Measurements from ENCODE around the gene C16orf96.

Gene C16orf96

DNA sequence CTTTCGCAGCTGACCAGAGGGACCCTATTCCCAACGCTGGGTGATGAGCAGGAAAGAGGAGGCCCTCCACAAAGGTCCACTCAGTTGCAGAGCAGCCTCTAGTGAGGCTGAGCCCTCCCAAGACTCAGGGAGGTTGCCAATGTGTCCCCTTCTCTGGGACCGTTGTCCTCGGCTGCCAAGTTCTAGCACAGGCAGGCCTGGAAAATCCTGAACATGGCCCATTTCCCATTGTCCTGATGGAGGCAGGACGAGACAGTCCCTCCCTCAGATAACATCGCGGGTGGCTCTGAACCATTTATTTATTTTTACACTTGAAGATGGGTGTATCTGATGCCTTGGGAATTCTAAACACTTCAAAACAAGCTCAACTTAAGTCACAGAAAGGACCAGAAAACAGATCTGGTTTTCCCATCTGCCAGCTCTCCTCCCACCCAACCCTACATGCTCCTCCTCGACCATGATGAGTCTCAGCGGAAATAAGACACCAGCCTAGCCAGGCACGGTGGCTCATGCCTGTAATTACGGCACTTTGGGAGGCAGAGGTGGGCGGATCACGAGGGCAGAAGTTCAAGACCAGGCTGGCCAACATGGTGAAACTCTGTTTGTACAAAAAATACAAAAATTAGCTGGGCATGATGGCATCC, 30.4 kb upstream of the C16orf96 start:
- no peak for DNase-seq

DNA sequence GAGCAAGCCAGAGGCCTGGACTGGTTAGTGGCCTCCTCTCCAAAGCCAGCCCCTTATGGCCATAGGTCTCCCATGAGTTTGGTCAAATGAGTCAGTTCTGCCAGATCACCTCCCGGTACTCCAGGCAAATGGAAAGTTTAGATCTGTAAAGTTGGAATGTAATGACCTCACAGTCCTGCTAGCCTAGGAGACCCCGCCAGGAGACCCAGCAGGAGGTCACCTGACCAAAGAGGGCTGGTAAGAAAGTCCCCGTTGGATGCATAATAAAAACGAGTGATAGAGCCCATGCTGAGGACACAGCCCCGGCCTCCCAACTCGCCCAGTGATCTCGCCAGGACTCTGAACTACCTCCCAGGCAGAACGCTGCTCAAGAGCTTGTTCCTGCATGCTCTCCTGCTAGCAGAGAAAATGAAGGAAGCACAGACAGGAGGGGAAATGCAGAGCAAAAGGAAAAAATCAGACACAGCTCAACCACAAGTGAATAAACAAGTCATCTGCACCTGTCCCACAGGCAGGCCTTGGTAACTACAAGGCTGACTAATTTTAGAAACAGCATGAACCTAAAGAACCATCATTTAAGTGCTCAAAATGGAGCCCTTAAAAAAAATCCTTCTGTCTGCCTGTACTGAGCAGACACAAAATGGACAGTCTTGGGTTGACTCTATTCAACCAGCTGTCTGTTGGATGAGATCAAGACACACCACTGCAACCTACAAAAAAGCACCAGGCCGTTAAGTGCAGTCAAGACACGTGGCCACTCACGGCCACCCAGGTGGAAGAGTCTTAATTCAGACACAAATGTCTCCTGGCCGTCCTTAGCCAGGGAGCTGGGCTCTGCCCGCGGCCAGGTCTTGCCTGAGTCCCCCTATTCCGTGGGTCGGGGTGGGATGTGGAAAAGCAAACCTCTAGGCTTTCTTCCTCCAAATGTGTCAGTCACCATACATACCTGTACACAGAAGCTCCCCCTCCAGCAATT, 26.8 kb upstream of the C16orf96 start:
- DNase-seq = no peak

DNA sequence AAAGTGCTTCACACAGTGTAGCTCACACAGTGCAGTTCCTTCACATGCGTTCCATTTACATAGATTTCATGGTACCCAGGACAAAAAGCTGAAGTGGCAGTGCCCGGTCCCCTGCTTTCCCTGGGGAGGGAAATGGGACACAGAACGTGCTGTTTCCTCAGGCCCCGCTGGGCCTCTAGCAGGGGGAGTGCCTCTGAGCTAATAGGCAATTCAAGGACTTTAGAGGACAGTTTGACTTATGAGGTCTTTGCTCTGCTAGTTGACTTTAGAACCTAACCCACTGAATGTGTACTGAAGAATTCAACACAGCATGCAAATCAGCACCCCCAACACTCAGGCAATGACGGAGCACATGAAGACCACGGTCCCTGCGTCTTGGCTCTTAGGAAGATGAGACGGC, 24.3 kb upstream of the C16orf96 start:
- DNase-seq = no peak

DNA sequence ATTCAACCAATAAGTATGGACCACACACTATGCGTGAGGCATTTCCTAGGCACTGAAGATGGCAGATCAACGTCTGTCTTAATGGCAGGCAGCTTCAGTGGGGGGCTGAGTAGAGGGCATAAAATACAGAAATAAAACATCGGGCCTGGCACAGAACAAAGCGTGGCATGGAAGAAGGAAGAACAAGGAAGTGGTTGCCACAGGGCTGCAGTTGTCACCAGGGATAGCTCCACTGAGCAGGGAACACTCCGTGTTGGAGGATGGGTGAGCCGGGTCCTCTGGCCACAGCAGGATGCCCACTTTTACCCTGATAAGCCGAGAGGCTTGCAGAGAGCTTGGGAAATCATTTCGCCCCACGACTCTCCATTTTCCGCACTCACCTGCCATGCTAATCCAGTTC, 23.9 kb upstream of the C16orf96 start:
- DNase-seq = no peak

DNA sequence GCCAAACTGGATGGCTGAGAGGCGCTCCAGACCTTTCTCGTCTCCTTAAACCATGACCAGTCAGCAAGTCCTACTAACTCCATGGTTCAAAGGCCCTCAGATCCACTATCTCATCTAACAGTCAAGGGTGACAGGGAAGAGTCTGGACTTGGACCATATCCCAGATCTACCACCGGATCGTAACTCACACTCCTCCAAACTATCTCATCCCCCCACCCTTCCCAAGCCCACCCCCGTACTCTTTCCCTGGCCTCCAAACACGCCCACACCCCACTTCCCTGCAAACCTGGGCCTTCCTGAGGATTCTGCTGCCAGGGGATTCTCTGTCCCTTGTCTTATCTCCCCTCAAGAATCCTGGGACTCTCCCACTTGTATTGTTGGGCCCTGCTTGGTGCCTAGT, 22.6 kb upstream of the C16orf96 start:
- DNase-seq = no peak

DNA sequence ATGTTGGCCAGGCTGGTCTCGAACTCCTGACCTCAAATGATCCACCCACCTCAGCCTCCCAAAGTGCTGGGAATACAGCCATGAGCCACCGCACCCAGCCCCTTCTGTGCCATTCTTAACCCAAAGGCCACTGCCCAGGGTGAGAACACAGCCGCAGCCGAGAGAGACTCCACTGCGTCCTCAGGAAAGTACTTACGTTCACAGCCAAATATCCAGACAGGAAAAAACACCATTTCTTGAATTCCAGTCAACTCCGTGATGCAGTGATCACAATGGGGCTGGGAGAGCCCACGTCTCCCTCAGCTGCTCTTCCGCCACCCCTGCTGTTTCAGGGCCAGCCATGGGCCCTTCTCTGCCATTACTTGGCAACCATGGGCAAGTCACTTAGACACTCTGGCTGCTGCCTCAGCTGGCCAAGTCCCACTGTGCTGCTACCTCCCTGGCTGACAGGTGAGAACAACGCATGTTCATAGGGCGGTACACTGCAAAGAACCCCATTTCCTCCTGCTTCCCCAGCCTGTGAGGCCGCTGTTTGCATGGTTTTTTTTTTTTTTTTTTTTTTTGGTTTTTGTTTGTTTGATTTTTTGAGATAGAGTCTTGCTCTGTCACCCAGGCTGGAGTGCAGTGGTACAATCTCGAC, 21.9 kb upstream of the C16orf96 start:
- DNase-seq = no peak

DNA sequence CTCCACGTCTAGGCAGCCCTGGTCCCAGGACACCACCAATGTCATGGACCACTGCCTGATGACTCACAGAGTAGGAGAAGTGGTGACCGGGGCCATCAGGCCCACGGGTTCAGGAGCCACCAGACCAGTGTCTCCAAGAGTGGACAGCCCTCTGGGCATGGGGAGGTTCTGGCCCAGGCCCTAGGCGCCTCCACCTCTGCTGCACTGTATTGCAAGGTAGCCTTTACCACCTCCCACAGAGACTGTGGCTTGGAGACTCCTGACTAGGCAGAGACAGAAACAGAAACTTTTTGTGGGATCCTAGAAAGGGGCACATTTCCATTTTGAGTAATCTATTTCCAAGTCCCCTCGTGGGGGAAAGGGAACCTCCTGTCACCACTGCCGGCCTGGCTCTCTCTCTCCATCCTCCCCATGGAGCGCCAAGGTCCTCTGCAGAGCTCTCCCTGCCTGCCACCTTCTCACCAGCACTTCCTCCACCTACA, 20.5 kb upstream of the C16orf96 start:
- no peak for DNase-seq

DNA sequence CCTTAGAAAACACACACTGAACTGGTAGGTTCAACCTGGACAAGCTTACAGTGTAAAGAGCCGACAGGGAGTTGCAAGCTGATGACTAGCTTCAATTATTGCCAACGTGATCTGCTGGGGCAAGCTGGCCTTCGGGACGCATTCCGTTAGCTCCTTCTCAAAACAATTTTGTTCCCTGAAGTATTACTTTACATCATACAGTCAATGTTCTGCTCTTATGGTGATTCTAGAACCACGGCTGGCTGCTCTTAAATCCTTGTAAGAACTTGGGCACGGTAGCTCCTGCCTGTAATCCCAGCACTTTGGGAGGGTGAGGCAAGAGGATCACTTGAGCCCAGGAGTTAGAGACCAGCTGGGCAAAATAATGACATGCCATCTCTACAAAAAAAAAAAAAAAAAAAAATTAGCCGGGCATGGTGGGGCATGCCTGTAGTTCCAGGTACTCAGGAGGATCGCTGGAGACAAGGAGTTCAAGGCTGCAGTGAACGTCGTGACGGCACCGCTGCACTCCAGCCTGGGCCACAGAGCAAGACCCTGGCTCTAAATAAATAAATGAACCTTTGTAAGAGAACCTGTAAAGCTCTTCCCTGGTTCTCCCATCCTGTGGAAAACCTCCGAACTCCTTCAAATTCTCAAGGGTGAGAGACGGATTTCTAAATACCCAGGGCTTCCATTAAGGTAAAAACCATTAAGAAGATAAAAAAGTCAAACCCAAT, 19.6 kb upstream of the C16orf96 start:
- DNase-seq = no peak

DNA sequence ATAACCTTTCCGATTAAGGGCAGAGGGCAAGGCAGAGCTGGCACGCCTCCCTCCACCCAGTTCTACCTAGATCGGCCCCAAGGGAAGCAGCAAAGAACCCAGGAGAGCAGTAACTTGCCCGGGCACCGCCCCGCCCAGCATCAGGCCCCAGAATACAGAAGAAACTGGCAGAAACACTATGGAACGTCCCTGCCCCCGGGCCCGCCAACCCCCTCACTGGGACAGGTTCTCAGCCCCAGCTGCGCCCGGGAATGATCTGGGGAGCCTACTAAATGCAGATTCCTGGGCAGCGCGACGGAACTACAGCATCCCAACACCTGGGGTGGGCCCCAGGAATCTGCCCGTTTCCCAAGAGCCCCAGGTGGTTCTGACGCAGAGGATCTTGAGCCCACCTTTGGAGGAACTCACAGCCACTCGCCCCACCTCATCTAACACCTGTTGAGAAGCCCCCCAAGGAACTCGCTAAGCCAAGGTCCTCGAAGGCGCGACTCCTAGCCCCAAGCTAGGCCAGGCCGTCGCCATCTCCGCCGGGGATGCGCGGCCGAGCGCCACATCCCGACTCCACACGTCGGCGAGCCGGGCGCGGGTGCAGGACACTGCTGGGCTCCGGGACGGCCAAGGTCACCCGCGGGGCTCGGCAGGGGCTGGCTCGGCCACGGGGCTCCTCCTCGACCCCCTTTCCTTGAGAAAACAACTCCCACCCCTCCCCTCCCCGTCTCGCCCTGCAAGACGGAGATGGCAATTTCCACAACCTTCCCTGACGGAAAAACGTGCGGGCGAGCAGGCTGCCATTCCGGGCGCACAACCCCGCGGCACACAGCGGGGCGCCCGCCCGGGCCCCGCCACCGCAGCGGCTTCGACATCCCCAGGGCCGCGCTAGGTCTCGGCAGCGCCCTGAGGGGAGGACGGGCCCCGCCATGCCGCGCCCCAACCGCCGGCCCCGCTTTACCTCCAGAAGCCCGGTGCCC, 18.5 kb upstream of the C16orf96 start:
- DNase-seq = no peak

DNA sequence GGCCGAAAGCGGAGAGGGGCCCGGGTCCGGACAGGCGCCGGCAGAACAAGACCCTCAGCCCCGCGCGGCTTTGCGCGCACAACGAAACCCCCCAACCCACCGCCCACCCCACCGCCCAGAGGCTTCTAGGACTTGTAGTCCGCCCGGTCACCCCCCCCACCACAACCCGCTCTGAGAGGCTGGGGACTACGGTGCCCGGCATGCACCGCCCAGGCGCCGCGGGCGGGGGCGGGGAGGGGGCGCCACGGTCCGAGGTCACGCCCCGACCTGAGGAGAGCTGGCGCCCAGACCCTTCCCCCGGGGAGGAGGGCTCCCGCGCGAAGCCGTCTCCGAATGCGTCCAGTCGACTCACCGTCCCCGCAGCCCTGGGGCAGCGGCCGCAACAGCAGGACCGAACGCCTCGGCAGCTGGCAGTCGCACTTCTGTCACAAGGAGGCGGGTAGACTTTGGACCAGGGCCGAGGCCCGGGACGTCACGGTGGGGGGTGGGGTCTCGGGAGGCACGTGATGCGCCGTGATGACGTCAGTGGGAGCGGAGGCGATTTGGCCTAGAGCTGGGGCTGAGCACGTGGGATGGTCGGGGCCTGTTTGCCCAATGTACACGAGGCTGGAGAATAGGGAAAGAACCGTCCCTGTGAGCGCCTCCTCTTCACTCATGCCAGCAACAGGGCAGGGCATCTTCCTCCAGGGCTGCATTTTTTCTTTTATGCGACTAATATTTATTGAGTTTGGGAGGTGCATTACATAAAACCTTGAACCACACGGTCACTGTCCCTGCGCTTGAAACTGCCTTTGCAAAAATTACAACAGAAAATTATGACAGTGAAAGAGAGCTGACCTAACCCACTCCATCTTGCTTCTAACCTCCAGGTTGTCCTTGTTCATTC, 17.5 kb upstream of the C16orf96 start, which contains the start of gene CDIP1:
CDIP1 (minus strand) TSS at position 424 of the 886 bp plus-strand sequence. CDS start 24,643 bp downstream, outside the sequence.
- DNase-seq = peak; percentile 69 to 76

DNA sequence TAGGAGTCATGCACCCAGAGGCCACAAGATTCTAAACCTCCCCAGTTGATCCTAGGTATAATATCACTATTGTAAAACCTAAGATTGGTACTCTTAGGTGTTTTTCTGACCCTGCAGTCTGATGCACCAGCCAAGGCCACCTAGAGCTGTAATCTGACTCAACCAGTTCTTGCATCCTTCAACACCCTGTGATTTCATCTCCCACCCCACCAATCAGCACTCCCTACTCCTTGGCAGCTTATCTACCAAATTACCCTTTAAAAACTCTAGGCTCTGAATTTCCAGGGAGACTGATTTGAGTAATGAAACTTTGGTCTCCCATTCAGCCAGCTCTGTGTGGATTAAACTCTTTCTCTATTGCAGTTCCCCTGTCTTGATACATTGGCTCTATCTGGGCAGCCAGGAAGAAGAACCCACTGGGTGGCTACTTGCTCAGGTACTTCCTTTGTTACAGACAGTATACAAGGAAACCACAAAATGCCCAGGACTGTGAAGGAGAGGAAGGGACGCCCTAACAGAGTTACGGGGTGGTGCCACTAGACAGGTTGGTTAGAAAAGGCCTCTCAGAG, 16.3 kb upstream of the C16orf96 start:
- DNase-seq = no peak

DNA sequence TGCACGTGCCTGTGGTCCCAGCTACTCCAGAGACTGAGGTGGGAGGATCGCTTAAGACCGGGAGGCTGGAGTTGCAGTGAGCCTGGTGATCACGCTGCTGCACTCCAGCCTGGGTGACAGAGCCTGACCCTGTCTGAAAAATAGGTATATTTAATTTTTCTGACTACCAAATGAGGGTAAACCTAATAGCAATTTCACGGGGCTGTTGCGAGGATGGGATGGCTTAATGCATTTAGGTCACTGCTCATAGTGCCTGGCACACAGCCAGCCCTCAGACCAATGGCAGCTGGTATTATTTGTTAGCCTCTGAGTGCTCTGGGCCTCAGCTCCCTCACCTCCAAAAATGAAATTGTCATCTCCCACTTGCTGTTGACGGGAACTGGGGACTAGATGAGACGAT, 11.7 kb upstream of the C16orf96 start:
- no peak for DNase-seq

DNA sequence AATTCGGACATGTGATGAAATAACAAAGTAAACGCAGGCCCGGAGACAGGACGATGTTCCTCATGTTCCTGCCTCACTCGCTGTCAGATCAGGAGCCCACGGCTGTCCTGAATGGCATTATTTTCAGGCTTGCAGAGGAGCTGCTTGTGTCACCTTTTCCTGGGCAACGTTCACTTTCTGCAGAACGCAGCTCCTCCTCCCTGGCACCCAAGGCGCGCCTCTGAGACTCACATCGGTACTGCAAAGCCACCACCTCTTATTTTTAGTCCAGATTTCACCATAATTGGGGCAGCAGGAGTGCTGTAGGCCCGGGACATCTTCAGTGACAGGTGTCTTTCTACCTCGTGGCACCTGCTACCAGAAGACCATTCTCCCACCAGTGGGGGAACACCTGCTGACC, 8.0 kb upstream of the C16orf96 start:
- no peak for DNase-seq

DNA sequence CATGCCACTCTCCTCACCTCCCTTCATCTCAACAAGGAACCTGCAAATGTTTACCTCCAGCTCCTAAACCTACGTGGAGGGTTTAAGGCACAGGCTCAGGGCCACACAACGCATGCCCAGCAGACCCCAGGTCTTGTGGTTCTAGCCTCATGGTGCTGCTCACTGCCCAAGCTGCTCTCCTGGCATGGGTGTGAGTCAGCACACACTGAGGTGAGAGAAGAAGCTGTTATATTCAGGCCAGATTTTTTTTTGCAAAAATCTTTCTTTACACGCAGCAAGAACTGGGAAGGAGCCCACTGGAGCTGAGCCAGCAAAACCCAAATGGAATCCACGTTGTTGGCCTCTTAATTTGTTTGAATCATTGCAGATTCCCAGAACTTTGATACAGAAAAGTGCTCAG, 5.5 kb upstream of the C16orf96 start:
- no peak for DNase-seq

DNA sequence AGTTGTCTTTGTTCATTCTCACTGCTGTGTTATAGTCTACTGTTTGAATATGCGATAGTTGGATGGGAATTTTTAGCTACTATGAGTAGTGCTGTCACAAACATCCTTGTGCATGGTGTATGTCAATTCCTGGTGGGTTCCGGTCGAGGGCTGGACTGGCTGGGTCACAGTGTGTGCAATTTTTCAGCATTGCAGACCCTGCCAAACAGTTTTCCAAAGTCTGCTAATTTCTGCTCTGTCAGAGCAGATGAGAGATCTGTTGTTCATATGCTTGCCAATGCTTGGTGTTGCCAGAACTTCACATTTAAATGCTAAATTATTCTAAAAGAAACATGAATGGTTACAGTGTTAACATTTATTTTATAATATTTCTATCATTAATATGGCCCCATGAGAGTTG, 3.6 kb upstream of the C16orf96 start:
- no peak for DNase-seq

DNA sequence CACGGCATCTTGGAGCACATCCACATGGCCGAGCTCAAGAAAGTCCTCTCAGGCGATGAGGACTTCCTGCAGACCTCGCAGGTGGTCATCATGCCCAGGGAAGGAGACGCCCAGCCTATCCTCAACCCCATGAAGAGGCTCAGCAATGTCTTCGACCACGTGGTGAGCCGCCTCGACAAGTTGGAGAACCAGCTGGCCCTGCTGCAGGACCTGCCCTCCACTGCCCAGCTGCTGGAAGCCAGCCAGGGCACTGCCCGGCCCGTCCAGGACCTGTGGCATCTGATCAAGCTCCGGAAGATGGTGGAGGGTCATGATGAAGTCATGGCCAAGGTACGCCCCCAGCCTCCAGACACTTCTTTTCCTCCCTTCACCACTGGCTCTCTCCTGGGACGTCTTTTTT, 440 bp downstream of the C16orf96 start:
- no peak for DNase-seq

DNA sequence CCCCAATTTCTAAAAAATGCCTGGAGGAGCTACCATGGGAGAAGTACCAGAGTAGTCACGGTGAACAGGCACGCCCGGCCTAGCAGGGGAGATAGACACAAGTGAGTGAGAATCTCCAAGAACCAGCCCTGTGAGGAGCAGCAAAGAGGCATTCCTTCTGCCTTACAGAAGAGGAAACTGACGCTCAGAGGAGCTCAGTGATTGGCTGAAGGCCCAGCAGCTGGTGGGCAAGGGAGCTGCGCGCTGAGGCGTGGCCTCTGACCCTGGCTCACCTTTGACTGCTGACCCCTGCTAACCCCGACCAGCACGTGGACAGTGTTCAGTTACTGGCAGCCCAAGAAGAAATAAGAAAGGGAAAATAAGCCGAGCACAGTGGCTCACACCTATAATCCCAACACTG, 1.8 kb downstream of the C16orf96 start:
- DNase-seq = no peak

DNA sequence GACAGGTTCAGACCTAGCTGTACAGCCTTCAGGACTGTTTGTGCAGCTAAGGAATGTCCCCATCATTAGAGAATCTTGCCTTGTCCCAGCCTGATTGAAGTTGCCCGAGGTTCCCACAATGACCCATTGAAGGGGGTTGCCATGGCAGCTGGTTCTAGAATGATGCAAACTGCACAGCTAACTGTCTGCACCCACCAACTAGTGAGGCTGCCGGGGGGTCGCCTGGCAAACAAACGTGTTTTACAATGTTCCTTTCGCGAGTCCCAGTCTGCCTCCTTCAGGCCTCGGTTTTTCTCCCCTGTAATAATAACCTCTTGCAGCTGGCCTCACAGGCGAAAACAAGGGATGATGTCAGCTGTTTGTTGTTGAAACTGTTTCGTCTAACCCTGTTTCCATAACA, 5.5 kb downstream of the C16orf96 start:
- DNase-seq = no peak

DNA sequence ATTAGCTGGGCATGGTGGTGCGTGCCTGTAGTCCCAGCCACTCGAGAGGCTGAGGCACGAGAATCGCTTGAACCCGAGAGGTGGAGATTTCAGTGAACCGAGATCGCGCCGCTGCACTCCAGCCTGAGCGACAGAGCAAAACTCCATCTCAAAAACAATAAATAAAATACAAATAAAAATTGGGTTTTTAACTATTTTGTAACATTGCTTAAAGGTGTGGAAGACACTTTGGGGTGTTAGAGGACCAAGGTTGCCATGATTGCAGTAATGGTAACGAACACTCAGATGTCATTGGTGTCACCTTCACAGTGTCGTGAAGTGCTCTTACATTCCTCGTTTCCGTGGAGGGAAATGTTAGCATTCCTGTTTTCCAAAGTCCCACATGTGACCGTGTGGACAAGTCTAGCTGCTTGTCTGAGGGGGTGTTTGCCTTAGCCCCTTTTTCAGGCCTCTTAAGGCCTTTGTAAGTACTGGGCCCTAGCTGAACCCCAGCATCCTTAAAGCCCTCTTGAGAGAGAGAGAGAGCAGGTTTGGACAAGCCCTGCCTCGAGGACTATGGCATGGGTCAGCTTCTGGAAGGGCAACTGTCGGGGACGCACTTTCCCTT, 8.6 kb downstream of the C16orf96 start:
- DNase-seq = no peak

DNA sequence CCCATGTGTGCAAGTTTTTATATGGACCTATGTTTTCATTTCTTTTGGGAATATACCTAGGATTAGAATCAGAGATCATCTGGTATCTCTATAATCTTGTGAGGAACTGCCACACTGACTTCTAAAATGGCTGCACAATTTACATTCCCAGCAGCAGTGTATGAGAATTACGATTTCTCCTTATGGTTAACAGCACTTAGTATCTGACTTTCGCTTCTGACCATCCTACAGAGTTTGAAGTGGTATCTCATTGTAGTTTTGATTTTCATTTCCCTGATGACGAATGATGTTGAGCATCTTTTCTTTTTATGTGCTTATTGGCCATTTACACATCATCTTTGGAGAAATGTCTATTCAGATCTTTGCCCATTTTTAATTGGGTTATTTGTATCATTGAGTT, 10.0 kb downstream of the C16orf96 start:
- DNase-seq = no peak
